Lower lobe of right lung (tissue), 2 donors: ENCODE measurements around the gene ANKRD10. TPM values are rescaled to one million over a fixed set of nuclear protein-coding genes. Genes with fewer than 3 reads are reported as not detected.

ENCODE experiments used
- ATAC-seq, 2 donors: fragments of 200-7000 bp; cut with Tn5 transposase; one replicate each; pipeline ENCODE4 v1.9.1; 2020 to 2022; ENCODE audit warnings: mild to moderate bottlenecking in 2 of 2, moderate library complexity in 2 of 2
- DNase-seq: peaks from one replicate; pipeline ENCODE4 v3.0.0-alpha.2; 2020
- H3K27ac ChIP-seq: fragments of 200-600 bp; one replicate; pipeline ENCODE4 v1.8.0; 2022
- H3K27me3 ChIP-seq: fragments of 200-600 bp; one replicate; pipeline ENCODE4 v1.8.0; 2022; ENCODE audit warnings: low read depth
- H3K36me3 ChIP-seq: fragments of 200-600 bp; one replicate; pipeline ENCODE4 v1.8.0; 2022; ENCODE audit warnings: mild to moderate bottlenecking
- H3K4me1 ChIP-seq: fragments of 200-600 bp; one replicate; pipeline ENCODE4 v1.8.0; 2022
- H3K4me3 ChIP-seq: fragments of 200-600 bp; one replicate; pipeline ENCODE4 v1.8.0; 2022; ENCODE audit warnings: mild to moderate bottlenecking
- H3K9me3 ChIP-seq: fragments of 200-600 bp; one replicate; pipeline ENCODE4 v1.8.0; 2022
- intact Hi-C: fragments of 100-400 bp; cut with DNase I; formaldehyde crosslinking; loops from one replicate; pipeline ENCODE4 v1.11.0; 2022
- total RNA-seq: library from RNA; stranded (reverse); fragmentation: NEBNext Ultra II Directional; extraction: Animal tissue kit (Norgen Biotek cat#: 25700); gene quantifications from one replicate; pipeline ENCODE4 v1.2.1, GENCODE V29; 2021
- TF ChIP-seq, protein P1 (sequence below): fragments of 200-600 bp; IDR thresholded peaks from one replicate; pipeline ENCODE4 v1.8.0; 2022; ENCODE audit warnings: antibody characterized with exemption, mild to moderate bottlenecking
- donor health status: DM: no; HTN: yes; CAD: no; lungs with severe emphysema.

ANKRD10 gene
- total RNA-seq, 1 donor from 2014 or later: 132 TPM

DNA sequence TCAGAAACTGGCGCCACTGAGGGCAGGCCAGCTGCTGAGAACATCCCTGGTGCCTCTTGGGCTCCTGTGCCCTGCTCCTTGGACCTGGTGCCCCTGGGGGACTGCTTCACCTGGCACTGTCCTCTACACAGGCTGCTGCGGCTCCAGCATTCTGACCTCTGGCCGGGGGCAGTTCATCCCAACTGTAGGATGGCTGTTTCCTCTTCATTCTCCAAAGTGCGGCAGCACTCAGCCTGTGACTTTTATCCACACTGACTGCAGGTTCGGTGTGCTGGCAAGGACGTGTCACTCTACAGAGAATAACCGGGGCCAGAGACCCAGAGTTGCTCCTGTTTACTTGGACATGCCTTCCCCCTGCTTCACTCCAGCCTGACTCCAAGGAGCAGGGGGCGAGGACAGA, 7.6 kb upstream of the ANKRD10 start:
- Histone ChIP-seq H3K4me1 (no peaks in the 10 kb centered on the region), H3K9me3 (no peaks in the 10 kb centered on the region), H3K27me3 (peaks cover 11% of the 10 kb centered on the region), H3K36me3 (no peaks in the 10 kb centered on the region), H3K4me3 (no peak overlapping the region), H3K27ac (no peak overlapping the region)
- intact Hi-C loops: no loop called here
- TF ChIP-seq, protein P1, sequence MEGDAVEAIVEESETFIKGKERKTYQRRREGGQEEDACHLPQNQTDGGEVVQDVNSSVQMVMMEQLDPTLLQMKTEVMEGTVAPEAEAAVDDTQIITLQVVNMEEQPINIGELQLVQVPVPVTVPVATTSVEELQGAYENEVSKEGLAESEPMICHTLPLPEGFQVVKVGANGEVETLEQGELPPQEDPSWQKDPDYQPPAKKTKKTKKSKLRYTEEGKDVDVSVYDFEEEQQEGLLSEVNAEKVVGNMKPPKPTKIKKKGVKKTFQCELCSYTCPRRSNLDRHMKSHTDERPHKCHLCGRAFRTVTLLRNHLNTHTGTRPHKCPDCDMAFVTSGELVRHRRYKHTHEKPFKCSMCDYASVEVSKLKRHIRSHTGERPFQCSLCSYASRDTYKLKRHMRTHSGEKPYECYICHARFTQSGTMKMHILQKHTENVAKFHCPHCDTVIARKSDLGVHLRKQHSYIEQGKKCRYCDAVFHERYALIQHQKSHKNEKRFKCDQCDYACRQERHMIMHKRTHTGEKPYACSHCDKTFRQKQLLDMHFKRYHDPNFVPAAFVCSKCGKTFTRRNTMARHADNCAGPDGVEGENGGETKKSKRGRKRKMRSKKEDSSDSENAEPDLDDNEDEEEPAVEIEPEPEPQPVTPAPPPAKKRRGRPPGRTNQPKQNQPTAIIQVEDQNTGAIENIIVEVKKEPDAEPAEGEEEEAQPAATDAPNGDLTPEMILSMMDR: no peak
- ATAC-seq: no peak
- no peak for DNase-seq

DNA sequence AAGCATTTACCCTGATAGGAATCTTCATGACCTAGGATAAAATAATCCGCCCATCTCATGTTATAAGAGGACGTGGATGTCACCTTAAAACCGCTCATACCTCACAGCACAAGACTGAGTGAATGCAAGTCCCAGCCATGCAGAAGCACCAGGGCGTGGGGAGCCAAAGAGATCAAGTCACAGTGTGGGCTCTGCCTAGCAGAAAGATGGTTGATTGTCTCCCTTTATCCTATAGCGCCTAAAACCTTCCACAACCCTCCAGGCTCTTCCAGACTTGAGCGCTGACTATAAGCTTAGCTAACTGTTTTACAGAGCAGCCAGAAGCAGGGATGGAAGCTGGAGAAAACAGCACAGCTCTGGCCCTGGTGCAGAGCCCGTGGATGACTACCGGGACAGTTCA, 6.8 kb upstream of the ANKRD10 start:
- DNase-seq (no peak), ATAC-seq (no peak)
- intact Hi-C loops: no loop called here
- peaks cover 11% of the 10 kb centered on the region for H3K27me3 ChIP-seq
- H3K4me3 ChIP-seq: no peak overlapping the region
- no peak overlapping the region for H3K27ac ChIP-seq
- no peaks in the 10 kb centered on the region for H3K9me3 ChIP-seq
- H3K4me1 ChIP-seq: peaks cover 5% of the 10 kb centered on the region
- TF ChIP-seq, protein P1: no peak
- no peaks in the 10 kb centered on the region for H3K36me3 ChIP-seq

DNA sequence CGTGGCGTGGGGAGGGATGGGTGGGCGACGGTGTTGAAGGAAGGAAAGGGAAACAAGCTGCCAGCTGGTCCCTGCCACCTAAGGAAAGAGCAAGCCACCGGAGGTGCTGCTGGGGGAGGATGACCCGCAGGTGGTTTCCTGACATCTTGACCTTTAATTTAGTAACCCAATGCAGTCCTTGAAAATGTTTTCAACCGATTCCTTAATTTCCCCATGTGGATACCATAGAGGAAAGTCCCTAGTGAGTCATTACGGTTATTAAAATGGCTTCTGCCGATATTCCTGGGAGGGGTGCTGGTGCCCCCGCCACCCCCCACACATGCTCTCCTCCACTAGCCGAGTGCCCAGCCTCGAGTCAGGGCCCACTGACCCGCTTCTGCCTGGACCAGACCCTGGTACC, 6.3 kb upstream of the ANKRD10 start:
- Histone ChIP-seq H3K9me3 (no peaks in the 10 kb centered on the region), H3K27ac (no peak overlapping the region), H3K27me3 (peaks cover 11% of the 10 kb centered on the region), H3K36me3 (no peaks in the 10 kb centered on the region), H3K4me3 (no peak overlapping the region), H3K4me1 (peaks cover 10% of the 10 kb centered on the region)
- TF ChIP-seq, protein P1: no peak
- no peak for ATAC-seq
- DNase-seq: no peak
- intact Hi-C loops: no loop called here

DNA sequence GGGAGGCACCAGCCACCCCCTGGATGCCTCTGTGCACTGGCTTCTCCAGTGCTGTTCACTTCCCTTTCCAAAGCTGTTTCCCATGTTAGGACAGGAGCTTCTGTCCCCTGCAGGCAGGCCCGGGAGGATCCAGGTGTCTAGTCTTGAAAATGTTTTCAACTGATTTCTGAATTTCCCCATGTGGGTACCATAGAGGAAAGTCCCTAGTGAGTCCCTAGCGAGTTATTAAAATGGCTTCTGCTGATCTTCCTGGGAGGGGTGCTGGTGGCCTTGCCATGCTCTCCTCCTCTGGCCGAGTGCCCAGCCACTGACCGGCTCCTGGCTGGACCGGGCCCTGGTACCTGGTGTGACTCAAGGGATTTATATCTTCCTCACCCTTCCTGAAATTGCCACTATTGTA, 5.2 kb upstream of the ANKRD10 start:
- H3K4me3 ChIP-seq: no peak overlapping the region
- TF ChIP-seq, protein P1: no peak
- intact Hi-C loops: no loop called here
- H3K36me3 ChIP-seq: no peaks in the 10 kb centered on the region
- ATAC-seq (no peak), DNase-seq (no peak)
- no peaks in the 10 kb centered on the region for H3K9me3 ChIP-seq
- peaks cover 13% of the 10 kb centered on the region for H3K4me1 ChIP-seq
- H3K27me3 ChIP-seq: peaks cover 11% of the 10 kb centered on the region
- H3K27ac ChIP-seq: no peak overlapping the region

DNA sequence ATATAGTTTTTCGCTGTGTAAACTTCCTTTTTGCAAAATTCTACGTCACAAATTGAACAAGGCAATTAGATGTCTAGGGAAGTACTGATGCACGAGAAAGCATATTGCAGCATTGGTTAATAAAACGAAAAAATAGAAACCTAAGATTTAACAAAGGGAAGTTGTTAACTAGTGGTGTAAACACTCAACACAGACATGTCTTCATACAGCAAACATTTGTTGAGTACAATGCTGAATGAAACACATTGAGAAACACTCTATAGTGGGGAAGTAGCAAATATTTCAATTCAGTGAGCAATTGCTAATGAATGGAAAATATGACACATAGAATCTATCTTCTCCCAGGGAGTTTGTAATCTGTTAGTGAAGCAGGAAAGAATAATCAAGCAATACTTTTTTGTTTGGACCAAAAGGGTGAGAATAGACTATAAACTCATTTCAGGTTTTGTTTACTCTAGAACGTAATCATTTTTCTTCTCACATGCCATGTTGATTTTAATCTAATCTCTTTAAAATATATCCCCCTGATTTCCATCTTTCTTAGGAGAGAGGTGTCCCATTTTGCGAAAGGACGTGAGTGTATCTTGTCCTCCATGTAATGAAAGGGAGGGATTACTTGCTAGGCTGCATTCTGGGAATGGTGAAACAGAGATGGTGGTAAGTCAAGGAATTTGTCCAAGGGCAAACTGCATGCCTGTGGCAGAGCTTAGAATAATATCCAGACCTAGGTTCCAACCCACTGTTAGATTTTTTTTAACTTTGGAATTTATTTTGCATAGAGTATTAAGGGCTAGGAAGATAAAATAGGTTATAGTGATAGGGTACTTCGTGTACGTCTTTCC, 1.7 kb upstream of the ANKRD10 start:
- Histone ChIP-seq H3K36me3 (no peaks in the 10 kb centered on the region), H3K9me3 (no peaks in the 10 kb centered on the region), H3K27me3 (peaks cover 3% of the 10 kb centered on the region), H3K4me3 (peak overlapping the region; percentile 98), H3K4me1 (peaks cover 34% of the 10 kb centered on the region), H3K27ac (peak overlapping the region; percentile 100)
- intact Hi-C loops: no loop called here
- ATAC-seq (peak in 1 of 2 donors; percentile 1), DNase-seq (no peak)
- TF ChIP-seq, protein P1: no peak
